HepG2 (cell line): ENCODE data around the gene GNG7. TPM values are rescaled to one million over a fixed set of nuclear protein-coding genes. Genes with fewer than 3 reads are reported as not detected.

ENCODE experiments used
- AGO1 ChIP-seq: fragments of 200-400 bp; formaldehyde crosslinking; IDR thresholded peaks from 2 replicates; pipeline ENCODE4 v1.6.1; 2017; ENCODE audit warnings: mild to moderate bottlenecking, low read depth, low read length, moderate library complexity; ENCODE audit not compliant: poor library complexity, severe bottlenecking
- ETV5 ChIP-seq: IDR thresholded peaks from 2 replicates; pipeline ENCODE4 v1.6.1; 2018; ENCODE audit warnings: missing biosample characterization, missing genetic modification reagents, inconsistent platforms, borderline replicate concordance
- MXI1 ChIP-seq: IDR thresholded peaks from 3 replicates; pipeline ENCODE4 v1.6.1; 2012; ENCODE audit warnings: low read depth, low read length, inconsistent platforms, borderline replicate concordance
- NKX3-1 ChIP-seq: sonication (generic); formaldehyde crosslinking; IDR thresholded peaks from 2 replicates; pipeline ENCODE4 v1.5.0; 2020; ENCODE audit warnings: missing genetic modification reagents
- POLR2A ChIP-seq, 2 experiments: IDR thresholded peaks; 2 replicates each; pipeline ENCODE4 v1.6.1; 2011; ENCODE audit warnings: low read depth in 2 of 2, low read length in 2 of 2, mild to moderate bottlenecking in 1 of 2, moderate library complexity in 1 of 2; ENCODE audit not compliant: insufficient read depth in 1 of 2
- RARG ChIP-seq: sonication (generic); formaldehyde crosslinking; IDR thresholded peaks from 2 replicates; pipeline ENCODE4 v1.4.0; 2020; ENCODE audit warnings: low read depth, mild to moderate bottlenecking, missing genetic modification reagents
- SIX1 ChIP-seq: sonication (generic); formaldehyde crosslinking; IDR thresholded peaks from 2 replicates; pipeline ENCODE4 v1.4.0; 2020; ENCODE audit warnings: missing genetic modification reagents, borderline replicate concordance
- ZFP62 ChIP-seq: sonication (generic); formaldehyde crosslinking; IDR thresholded peaks from 2 replicates; pipeline ENCODE4 v1.4.0; 2020; ENCODE audit warnings: missing genetic modification reagents
- ZKSCAN1 ChIP-seq: fragments of 150-350 bp; IDR thresholded peaks from 2 replicates; pipeline ENCODE4 v1.6.1; 2014; ENCODE audit warnings: low read length
- ZNF430 ChIP-seq: sonication (generic); formaldehyde crosslinking; IDR thresholded peaks from 2 replicates; pipeline ENCODE4 v1.9.0; 2021; ENCODE audit warnings: mild to moderate bottlenecking, missing genetic modification reagents
- ZNF549 ChIP-seq: sonication (generic); formaldehyde crosslinking; IDR thresholded peaks from 2 replicates; pipeline ENCODE4 v1.5.0; 2020; ENCODE audit warnings: missing genetic modification reagents
- ZNF562 ChIP-seq: sonication (generic); formaldehyde crosslinking; IDR thresholded peaks from 2 replicates; pipeline ENCODE4 v1.8.0; 2022; ENCODE audit warnings: missing genetic modification reagents, borderline replicate concordance
- ZNF589 ChIP-seq: sonication (generic); formaldehyde crosslinking; conservative IDR thresholded peaks from 2 replicates; pipeline ENCODE4 v1.8.0; 2022; ENCODE audit warnings: mild to moderate bottlenecking, moderate library complexity, missing genetic modification reagents
- ZNF816 ChIP-seq: sonication (generic); formaldehyde crosslinking; IDR thresholded peaks from 2 replicates; pipeline ENCODE4 v1.8.0; 2022; ENCODE audit warnings: missing genetic modification reagents, mild to moderate bottlenecking, borderline replicate concordance
- ZSCAN25 ChIP-seq: sonication (generic); formaldehyde crosslinking; IDR thresholded peaks from 2 replicates; pipeline ENCODE4 v1.8.0; 2022; ENCODE audit warnings: mild to moderate bottlenecking, missing genetic modification reagents
- ZSCAN30 ChIP-seq: sonication (generic); formaldehyde crosslinking; IDR thresholded peaks from 2 replicates; pipeline ENCODE4 v1.5.0; 2020; ENCODE audit warnings: mild to moderate bottlenecking, missing genetic modification reagents
- polyA plus RNA-seq, 8 experiments: library from polyadenylated mRNA; depleted of rRNA in 3 of 8; stranded (reverse) in 7 of 8; unstranded in 1 of 8; fragments of >200 nt; fragmentation: Illumina TruSeq in 4 of 8; extraction: Trizol in 4 of 8; gene quantifications; 2 replicates each; pipeline versions ENCODE4 v1.2.1 to v1.2.3, GENCODE V29; 2011 to 2016; ENCODE audit warnings: low read depth in 4 of 8, missing spikeins in 1 of 8, mixed read lengths in 1 of 8; ENCODE audit not compliant: insufficient read depth in 1 of 8
- total RNA-seq, 5 experiments: library from RNA; depleted of rRNA; stranded (reverse); fragments of >200 nt; fragmentation: Illumina TruSeq; extraction: Trizol; gene quantifications; 2 replicates each; pipeline ENCODE4 v1.2.3, GENCODE V29; 2016; ENCODE audit warnings: low read depth in 1 of 5
- TF ChIP-seq, protein P1 (sequence below): sonication (generic); formaldehyde crosslinking; IDR thresholded peaks from 2 replicates; pipeline ENCODE4 v1.5.0; 2020; ENCODE audit warnings: mild to moderate bottlenecking, missing genetic modification reagents
- TF ChIP-seq, protein P2 (sequence below): sonication (generic); formaldehyde crosslinking; IDR thresholded peaks from 2 replicates; pipeline ENCODE4 v1.8.0; 2022; ENCODE audit warnings: missing genetic modification reagents, low read depth, mild to moderate bottlenecking, borderline replicate concordance
- TF ChIP-seq, protein P3 (sequence below): IDR thresholded peaks from 2 replicates; pipeline ENCODE4 v1.6.1; 2018; ENCODE audit warnings: missing genetic modification reagents, mild to moderate bottlenecking, missing compliant biosample characterization
- TF ChIP-seq, protein P4 (sequence below): sonication (generic); formaldehyde crosslinking; conservative IDR thresholded peaks from 2 replicates; pipeline ENCODE4 v1.4.0; 2020; ENCODE audit warnings: mild to moderate bottlenecking, missing genetic modification reagents, moderate library complexity
- TF ChIP-seq, protein P5 (sequence below): sonication (generic); formaldehyde crosslinking; IDR thresholded peaks from 2 replicates; pipeline ENCODE4 v1.4.0; 2020; ENCODE audit warnings: low read depth, mild to moderate bottlenecking, missing genetic modification reagents

Gene GNG7
- total and polyA plus RNA-seq, 2 of the 13 experiments (the other 11 are each of a cell fraction or from before 2014, with no cell fraction given): 1.4 to 3.3 TPM

DNA sequence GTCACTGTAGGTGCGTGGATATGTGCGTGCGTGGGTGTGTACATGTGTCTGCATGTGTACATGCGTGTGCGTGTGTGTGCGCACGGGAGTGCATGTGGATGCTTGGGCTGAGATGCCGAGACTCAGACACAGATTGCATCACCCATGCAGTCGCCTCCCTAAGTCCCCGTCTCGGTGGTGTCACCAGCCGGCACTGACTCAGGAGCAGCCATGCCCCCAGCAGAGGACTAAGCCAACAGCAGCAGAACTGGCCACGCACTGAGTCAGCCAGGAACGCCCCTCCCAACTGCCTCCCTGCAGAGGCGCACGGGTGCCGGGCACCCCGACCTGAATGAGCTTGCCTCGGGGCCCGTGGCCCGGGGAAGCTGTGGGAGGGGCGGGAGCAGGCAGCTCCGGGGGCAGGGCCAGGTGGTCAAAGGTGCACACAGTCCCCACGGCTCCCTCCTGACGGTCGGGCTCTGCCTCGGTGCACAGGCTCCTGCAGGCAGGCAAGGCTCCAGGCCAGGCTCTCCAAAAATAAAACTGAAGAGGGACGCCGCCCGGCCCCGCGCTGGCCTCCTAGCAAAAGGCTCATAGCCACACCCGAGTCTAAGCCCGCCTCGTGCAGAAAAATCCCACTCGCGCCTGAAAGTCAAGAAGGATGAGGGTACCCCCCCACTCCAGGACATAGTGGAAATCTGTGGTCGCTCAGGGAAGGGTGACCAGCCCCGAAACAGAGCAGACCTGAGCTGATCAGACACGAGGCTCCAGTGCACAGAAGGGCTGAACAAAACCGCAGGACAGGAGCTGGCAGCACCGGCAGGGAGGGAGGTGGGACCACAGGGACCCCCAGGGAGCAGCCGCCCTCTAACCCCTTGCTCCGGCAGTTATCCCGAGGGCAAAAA lies 177.4 kb downstream of the GNG7 start (continued):
- TF ChIP-seq, protein P1, sequence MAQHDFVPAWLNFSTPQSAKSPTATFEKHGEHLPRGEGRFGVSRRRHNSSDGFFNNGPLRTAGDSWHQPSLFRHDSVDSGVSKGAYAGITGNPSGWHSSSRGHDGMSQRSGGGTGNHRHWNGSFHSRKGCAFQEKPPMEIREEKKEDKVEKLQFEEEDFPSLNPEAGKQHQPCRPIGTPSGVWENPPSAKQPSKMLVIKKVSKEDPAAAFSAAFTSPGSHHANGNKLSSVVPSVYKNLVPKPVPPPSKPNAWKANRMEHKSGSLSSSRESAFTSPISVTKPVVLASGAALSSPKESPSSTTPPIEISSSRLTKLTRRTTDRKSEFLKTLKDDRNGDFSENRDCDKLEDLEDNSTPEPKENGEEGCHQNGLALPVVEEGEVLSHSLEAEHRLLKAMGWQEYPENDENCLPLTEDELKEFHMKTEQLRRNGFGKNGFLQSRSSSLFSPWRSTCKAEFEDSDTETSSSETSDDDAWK (CRISPR knock-in tag): no peak
- TF ChIP-seq, protein P2, sequence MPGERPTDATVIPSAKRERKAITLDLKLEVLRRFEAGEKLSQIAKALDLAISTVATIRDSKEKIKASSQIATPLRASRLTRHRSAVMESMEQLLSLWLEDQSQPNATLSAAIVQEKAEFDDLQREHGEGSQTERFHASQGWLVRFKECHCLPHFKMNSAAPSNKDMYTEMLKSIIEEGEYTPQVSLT (CRISPR knock-in tag): no peak
- TF ChIP-seq, protein P3, sequence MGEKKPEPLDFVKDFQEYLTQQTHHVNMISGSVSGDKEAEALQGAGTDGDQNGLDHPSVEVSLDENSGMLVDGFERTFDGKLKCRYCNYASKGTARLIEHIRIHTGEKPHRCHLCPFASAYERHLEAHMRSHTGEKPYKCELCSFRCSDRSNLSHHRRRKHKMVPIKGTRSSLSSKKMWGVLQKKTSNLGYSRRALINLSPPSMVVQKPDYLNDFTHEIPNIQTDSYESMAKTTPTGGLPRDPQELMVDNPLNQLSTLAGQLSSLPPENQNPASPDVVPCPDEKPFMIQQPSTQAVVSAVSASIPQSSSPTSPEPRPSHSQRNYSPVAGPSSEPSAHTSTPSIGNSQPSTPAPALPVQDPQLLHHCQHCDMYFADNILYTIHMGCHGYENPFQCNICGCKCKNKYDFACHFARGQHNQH (CRISPR knock-in tag): no peak
- no peak for TF ChIP-seq ZNF549 (CRISPR knock-in tag)
- TF ChIP-seq ZNF816 (CRISPR knock-in tag): no peak
- no peak; the same call in 1 of the 2 replicates for TF ChIP-seq ETV5 (CRISPR knock-in tag)
- TF ChIP-seq POLR2A (IDR thresholded peaks at IDR 0.05; ENCODE audit: insufficient read depth in 1 of 2, low read depth in 2 of 2, low read length in 2 of 2): no peak
- TF ChIP-seq ZSCAN25: no peak
- no peak; the same call in 2 of the 3 replicates for TF ChIP-seq MXI1
- no peak for TF ChIP-seq ZNF430
- no peak for TF ChIP-seq AGO1
- TF ChIP-seq ZNF562 (CRISPR knock-in tag): no peak
- TF ChIP-seq, protein P4, sequence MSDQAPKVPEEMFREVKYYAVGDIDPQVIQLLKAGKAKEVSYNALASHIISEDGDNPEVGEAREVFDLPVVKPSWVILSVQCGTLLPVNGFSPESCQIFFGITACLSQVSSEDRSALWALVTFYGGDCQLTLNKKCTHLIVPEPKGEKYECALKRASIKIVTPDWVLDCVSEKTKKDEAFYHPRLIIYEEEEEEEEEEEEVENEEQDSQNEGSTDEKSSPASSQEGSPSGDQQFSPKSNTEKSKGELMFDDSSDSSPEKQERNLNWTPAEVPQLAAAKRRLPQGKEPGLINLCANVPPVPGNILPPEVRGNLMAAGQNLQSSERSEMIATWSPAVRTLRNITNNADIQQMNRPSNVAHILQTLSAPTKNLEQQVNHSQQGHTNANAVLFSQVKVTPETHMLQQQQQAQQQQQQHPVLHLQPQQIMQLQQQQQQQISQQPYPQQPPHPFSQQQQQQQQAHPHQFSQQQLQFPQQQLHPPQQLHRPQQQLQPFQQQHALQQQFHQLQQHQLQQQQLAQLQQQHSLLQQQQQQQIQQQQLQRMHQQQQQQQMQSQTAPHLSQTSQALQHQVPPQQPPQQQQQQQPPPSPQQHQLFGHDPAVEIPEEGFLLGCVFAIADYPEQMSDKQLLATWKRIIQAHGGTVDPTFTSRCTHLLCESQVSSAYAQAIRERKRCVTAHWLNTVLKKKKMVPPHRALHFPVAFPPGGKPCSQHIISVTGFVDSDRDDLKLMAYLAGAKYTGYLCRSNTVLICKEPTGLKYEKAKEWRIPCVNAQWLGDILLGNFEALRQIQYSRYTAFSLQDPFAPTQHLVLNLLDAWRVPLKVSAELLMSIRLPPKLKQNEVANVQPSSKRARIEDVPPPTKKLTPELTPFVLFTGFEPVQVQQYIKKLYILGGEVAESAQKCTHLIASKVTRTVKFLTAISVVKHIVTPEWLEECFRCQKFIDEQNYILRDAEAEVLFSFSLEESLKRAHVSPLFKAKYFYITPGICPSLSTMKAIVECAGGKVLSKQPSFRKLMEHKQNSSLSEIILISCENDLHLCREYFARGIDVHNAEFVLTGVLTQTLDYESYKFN (CRISPR knock-in tag): 0 out of 2 replicates have a peak, but pooled peaks have one; percentile 27
- TF ChIP-seq RARG (CRISPR knock-in tag): no peak
- no peak for TF ChIP-seq SIX1 (CRISPR knock-in tag)
- no peak for TF ChIP-seq ZFP62
- no peak for TF ChIP-seq ZNF589 (CRISPR knock-in tag)
- TF ChIP-seq, protein P5, sequence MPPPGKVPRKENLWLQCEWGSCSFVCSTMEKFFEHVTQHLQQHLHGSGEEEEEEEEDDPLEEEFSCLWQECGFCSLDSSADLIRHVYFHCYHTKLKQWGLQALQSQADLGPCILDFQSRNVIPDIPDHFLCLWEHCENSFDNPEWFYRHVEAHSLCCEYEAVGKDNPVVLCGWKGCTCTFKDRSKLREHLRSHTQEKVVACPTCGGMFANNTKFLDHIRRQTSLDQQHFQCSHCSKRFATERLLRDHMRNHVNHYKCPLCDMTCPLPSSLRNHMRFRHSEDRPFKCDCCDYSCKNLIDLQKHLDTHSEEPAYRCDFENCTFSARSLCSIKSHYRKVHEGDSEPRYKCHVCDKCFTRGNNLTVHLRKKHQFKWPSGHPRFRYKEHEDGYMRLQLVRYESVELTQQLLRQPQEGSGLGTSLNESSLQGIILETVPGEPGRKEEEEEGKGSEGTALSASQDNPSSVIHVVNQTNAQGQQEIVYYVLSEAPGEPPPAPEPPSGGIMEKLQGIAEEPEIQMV (CRISPR knock-in tag): no peak
- no peak for TF ChIP-seq NKX3-1 (CRISPR knock-in tag)
- no peak for TF ChIP-seq ZKSCAN1
- TF ChIP-seq ZSCAN30: no peak
